Aortic smooth muscle cell (primary cell): ENCODE measurements around the gene AP4E1. TPM values are rescaled to one million over a fixed set of nuclear protein-coding genes. Genes with fewer than 3 reads are reported as not detected.

Source experiments
- total RNA-seq: library from RNA; depleted of rRNA; stranded (reverse); fragments of >200 nt; gene quantifications from 2 replicates; pipeline ENCODE4 v1.2.3, GENCODE V29; 2014

AP4E1 gene
- total RNA-seq, result 11.3 and 11.4 TPM in 2 replicates

GRCh38 chr15:50908209-50909009 is at the start of gene AP4E1:
Gene AP4E1, plus strand, starts transcription at chr15:50908683. Its CDS starts 96 bp downstream, at chr15:50908779.

Other genes with a start within 250 kb of the AP4E1 start
- gene TRPM7, start 221.9 kb upstream of the AP4E1 start, total RNA-seq, result 43.1 and 51.1 TPM in 2 replicates
- gene SPPL2A, start 143.0 kb upstream of the AP4E1 start, total RNA-seq, result 90.2 and 120 TPM in 2 replicates
- gene TNFAIP8L3, start 186.2 kb downstream of the AP4E1 start, total RNA-seq, result 4.1 and 7.5 TPM in 2 replicates